Stimulated activated naive CD4-positive, alpha-beta T cell treated with Interleukin-2 at 50 U/mL for 16 hours (primary cell): ENCODE measurements around the gene ZNF330.

Source experiments
- DNase-seq: peaks from one replicate; lab custom pipeline; 2025; lab: John Stamatoyannopoulos, UW

The ZNF330 gene

DNA sequence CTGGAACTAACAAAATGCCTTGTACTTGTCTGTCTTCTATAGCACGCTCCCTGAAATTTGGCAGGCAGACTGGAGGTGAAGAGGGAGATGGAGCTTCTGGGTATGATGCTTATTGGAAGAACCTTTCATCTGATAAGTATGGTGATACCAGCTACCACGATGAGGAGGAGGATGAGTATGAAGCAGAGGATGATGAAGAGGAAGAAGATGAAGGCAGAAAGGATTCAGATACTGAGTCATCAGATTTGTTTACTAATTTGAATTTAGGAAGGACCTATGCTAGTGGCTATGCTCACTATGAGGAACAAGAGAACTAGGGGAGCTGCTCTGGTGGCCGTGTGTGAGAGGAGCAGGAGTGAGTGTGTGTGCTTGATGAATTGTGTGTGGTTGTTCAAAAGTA lies 13.0 kb downstream of the ZNF330 start:
- no peak for DNase-seq

- no peak for DNase-seq
These were observed 17.5 kb downstream of the ZNF330 start for GRCh38 chr4:141238186-141238585.

GRCh38 chr4:141240259-141240658 lies 19.6 kb downstream of the ZNF330 start:
- no peak for DNase-seq

DNA sequence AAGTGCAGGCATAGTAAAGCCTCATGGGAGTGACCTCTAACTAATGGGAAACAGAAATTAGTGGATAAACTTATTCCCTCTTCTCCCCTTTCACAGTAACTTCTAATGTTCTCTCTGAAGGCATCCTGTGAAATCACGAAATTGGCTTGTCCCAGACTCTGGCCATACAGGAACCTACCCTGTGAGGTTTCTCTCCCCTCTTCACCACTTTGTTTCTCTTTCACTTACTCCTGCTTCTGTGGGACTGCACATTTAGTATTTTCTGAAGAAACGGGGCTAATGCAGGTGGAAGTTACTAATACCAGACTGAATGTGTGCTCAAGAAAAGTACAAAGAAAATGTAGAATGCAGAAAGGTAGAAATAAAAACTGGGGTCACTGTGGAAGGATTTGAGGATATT lies 20.0 kb downstream of the ZNF330 start:
- DNase-seq: no peak

DNA sequence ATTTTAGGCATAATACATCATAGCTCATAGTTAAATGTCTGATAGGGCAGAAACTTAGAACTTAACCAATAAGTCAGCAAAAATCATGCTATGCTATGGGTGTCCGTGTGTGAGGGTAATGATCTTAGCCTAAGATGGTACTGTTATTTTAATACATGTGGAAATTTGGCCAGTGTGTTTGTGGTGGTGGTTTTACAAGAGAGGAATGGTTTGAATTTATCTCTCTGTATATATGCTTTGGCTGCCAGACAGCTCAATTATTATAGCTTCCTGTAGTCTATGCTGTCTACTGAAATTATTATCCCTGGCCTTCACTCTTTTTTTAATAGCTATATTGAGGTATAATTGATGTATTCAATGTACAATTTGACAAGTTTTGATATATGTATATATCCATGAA lies 21.3 kb downstream of the ZNF330 start:
- DNase-seq: no peak

- DNase-seq: no peak
These were observed 23.7 kb downstream of the ZNF330 start for GRCh38 chr4:141244419-141244818.

DNA sequence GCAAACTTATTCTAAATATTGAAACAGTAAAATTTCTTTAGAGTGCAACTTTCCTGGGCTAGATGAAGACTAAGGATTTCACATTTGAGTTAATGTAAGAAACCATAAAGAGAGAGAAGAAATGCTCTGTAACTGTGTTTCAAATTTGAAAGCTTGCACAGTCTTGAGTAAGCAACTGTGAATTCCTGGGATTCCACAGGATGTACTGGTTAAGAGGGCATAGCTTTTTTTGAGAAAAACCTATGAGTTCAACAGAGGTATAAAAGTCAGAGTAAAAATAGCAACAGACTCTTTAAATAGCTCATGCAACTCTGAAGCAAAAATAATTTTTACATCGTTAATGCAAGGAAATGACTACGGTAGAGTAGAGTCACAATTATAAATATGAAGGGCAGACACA lies 25.5 kb downstream of the ZNF330 start:
- DNase-seq: no peak

GRCh38 chr4:141246683-141247429 lies 26.2 kb downstream of the ZNF330 start:
- no peak for DNase-seq

DNA sequence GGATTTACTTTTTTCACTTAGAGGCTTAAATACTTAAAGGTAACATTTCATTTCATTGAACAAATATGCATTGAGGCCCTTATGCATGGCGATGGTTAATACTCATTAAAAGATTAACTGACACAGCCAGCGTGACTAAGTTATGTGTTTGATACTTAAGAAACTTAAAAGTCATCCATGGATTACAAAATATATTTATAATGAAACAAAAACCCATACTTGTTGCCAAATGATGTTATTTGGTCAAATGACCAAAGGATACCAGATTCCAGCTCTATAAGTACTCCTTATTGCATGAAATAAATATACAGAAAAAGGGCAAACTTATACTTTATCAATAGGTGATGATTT lies 26.7 kb downstream of the ZNF330 start:
- DNase-seq: no peak

DNA sequence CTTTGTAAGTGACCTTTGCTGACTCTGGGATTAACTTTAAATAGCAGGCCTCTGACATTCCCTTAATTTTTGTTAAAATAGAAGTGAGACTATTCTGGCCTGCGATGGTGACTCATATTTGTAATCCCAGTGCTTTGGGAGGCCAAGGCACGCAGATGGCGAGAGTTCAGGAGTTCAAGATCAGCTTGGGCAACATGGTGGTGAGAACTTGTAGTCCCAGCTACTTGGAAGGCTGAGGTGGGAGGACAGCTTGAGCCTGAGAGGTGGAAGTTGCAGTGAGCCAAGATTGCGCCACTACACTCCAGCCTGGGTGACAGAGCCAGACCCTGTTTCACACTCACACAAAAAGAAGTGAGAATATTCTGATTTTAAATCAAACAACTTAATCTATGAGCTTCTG lies 27.3 kb downstream of the ZNF330 start:
- no peak for DNase-seq

DNA sequence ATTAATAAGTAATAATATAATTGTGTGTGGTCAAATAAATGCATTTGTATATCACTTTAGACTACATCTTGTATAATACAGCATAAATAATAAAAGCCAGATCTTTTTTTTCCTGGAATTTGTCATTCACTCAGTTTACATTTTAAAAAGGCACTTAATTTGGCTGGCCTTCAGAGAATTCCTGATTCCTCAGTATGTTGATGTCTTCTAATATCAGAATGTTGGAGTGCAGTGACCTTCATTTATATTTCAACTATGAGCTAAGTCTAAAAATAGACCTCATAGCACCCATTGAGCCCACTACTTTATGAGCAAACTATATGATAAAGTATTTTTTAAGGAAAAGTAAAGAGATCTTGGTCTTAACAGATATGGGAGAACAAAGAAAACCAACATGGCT lies 27.8 kb downstream of the ZNF330 start:
- no peak for DNase-seq

DNA sequence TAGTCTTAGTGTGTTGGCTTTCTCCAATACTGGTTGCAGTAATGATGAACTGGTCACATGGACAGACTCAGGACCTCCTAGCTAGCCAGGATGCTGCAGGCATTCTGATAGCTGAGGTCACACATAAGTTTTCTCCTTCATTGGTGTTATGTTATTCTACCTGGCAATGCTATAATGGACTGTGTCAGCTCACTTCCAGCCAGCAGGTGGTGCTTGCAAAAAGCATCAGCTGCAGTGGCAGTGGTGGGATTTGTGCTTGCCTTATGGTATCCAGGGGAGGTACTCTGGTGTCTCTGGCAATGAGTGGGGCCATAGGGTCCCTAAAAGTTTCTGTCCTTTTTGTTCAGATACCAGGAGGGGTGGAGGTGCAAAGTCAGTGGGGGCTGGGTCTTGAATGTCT lies 33.6 kb downstream of the ZNF330 start:
- DNase-seq: no peak

DNA sequence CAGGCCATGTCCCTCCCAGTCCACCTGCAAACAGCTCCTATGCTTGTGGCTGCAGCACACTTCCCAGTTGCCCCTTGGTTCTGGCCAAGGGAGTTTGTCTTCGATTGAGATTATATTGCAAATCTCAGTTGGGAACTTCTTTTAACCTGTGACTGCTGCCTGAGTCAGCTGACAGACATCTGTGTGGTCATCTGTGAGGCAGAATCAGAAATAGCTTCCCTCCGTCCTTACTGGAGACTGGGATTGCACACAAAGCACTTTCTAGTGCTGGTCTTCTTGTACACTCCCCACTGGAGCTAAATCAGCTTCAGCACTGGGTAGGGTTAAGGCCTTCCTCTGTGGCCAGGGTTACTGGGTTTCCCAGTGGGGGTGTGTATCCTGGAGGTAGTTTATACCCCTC lies 34.3 kb downstream of the ZNF330 start:
- no peak for DNase-seq

DNA sequence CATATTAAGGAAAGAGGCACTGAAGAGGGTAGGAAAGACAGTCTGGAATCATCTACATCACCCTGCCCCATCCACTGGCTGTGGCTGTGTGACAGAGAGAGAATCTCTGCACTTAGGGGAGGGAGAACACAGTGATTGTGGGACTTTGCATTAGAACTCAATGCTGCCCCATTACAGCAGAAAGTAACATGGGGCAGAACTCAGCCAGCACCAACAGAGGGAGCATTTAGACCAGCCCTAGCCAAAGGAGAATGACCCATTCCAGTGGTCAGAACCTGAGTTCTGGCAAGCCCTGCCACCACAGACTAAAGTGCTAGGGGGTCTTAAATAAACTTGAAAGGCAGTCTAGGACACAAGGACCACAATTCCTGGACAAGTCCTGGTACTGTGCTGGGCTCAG lies 37.9 kb downstream of the ZNF330 start:
- DNase-seq: no peak

GRCh38 chr4:141275834-141276233 lies 55.1 kb downstream of the ZNF330 start:
- no peak for DNase-seq

GRCh38 chr4:141283152-141283551 lies 62.5 kb downstream of the ZNF330 start:
- no peak for DNase-seq

- no peak for DNase-seq
These were observed 62.9 kb downstream of the ZNF330 start for GRCh38 chr4:141283563-141283962.
